A673 (cell line): ENCODE results near the gene TMEM217. TPM values are rescaled to one million over a fixed set of nuclear protein-coding genes. Genes with fewer than 3 reads are reported as not detected.
"Not testable (repeated sequence)": the region's sequence is repeated elsewhere in the genome, so short reads cannot be mapped to it uniquely, and the experiment has no call there.

Experiments used
- BruUV-seq: library from RNA; stranded (reverse); fragments of 400-500 nt; replicated peaks from 2 replicates; lab custom pipeline; 2021; lab: Mats Ljungman, UMichigan
- CTCF ChIA-PET: fragments of 300-600 bp; sonication (Branson Sonifier 250); formaldehyde crosslinking; loops from one replicate; lab custom pipeline; 2022; ENCODE audit warnings: antibody characterized with exemption; lab: Charles Lee
- POLR2A ChIA-PET: fragments of 300-600 bp; sonication (Branson Sonifier 250); formaldehyde crosslinking; loops from one replicate; lab custom pipeline; 2022; ENCODE audit warnings: antibody characterized with exemption; ENCODE audit not compliant: low non-redundant PET; lab: Charles Lee
- DNase-seq: peaks from one replicate; pipeline ENCODE4 v3.0.0-alpha.2; 2015; ENCODE audit warnings: low spot score
- H3K27ac ChIP-seq: fragments of 200-600 bp; sonication (generic); 2 replicates; pipeline ENCODE4 v1.5.1; 2016; ENCODE audit warnings: mixed run types, low read depth, mild to moderate bottlenecking, mixed read lengths, antibody characterized with exemption, low read length; ENCODE audit not compliant: poor library complexity, severe bottlenecking
- H3K27me3 ChIP-seq: fragments of 200-600 bp; sonication (generic); replicated peaks from 2 replicates; pipeline ENCODE4 v1.6.1; 2017; ENCODE audit warnings: mixed run types, low read depth, mild to moderate bottlenecking, mixed read lengths, antibody characterized with exemption, low read length; ENCODE audit not compliant: insufficient read depth, poor library complexity
- H3K36me3 ChIP-seq: fragments of 200-600 bp; sonication (generic); 2 replicates; pipeline ENCODE4 v1.6.1; 2016; ENCODE audit warnings: mixed run types, mild to moderate bottlenecking, mixed read lengths, antibody characterized with exemption, low read length; ENCODE audit not compliant: insufficient read depth, poor library complexity, severe bottlenecking
- H3K4me1 ChIP-seq: fragments of 200-600 bp; sonication (generic); 2 replicates; pipeline ENCODE4 v1.6.1; 2017; ENCODE audit warnings: mixed run types, mild to moderate bottlenecking, mixed read lengths, antibody characterized with exemption, low read length; ENCODE audit not compliant: insufficient read depth, poor library complexity, severe bottlenecking
- H3K4me3 ChIP-seq: fragments of 200-600 bp; sonication (generic); 2 replicates; pipeline ENCODE4 v1.5.1; 2016; ENCODE audit warnings: low read depth, mixed run types, mild to moderate bottlenecking, mixed read lengths, low read length; ENCODE audit not compliant: poor library complexity, severe bottlenecking
- H3K9me3 ChIP-seq: fragments of 200-600 bp; sonication (generic); 2 replicates; pipeline ENCODE4 v1.6.1; 2016; ENCODE audit warnings: mixed run types, low read depth, mild to moderate bottlenecking, mixed read lengths, antibody characterized with exemption, low read length; ENCODE audit not compliant: poor library complexity, severe bottlenecking
- EZH2 ChIP-seq: fragments of 200-600 bp; sonication (generic); IDR thresholded peaks from 2 replicates; pipeline ENCODE4 v1.6.1; 2017; ENCODE audit warnings: borderline replicate concordance, low read depth, mild to moderate bottlenecking, mixed read lengths, antibody characterized with exemption, low read length; ENCODE audit not compliant: poor library complexity, severe bottlenecking
- intact Hi-C: fragments of 100-400 bp; cut with micrococcal nuclease; formaldehyde crosslinking; loops from one replicate; pipeline ENCODE4 v1.10.0; 2022; ENCODE audit not compliant: unreplicated experiment
- total RNA-seq: library from RNA; stranded (reverse); gene quantifications from 2 replicates; pipeline ENCODE4 v1.2.3, GENCODE V29; 2021
- TF ChIP-seq, protein P1 (sequence below): fragments of 300-800, 200-600 bp; sonication (generic); conservative IDR thresholded peaks from 2 replicates; pipeline ENCODE4 v1.5.1; 2017; ENCODE audit warnings: low read depth, mild to moderate bottlenecking, antibody characterized with exemption, low read length, moderate library complexity, mixed read lengths

TMEM217 gene
- total RNA-seq, 1 experiment from 2014 or later, result 0.37 TPM

- DNase-seq, result no peak
- Histone ChIP-seq H3K27ac (no peak overlapping the region), H3K4me1 (no peaks in the 10 kb centered on the region), H3K4me3 (no peak overlapping the region), H3K9me3 (no peaks in the 10 kb centered on the region), H3K27me3 (no peaks in the 10 kb centered on the region), H3K36me3 (peaks cover 19% of the 10 kb centered on the region)
- ChIA-PET CTCF (no interaction called here), POLR2A (no interaction called here)
- intact Hi-C loops, result no loop called here
- TF ChIP-seq, protein P1, sequence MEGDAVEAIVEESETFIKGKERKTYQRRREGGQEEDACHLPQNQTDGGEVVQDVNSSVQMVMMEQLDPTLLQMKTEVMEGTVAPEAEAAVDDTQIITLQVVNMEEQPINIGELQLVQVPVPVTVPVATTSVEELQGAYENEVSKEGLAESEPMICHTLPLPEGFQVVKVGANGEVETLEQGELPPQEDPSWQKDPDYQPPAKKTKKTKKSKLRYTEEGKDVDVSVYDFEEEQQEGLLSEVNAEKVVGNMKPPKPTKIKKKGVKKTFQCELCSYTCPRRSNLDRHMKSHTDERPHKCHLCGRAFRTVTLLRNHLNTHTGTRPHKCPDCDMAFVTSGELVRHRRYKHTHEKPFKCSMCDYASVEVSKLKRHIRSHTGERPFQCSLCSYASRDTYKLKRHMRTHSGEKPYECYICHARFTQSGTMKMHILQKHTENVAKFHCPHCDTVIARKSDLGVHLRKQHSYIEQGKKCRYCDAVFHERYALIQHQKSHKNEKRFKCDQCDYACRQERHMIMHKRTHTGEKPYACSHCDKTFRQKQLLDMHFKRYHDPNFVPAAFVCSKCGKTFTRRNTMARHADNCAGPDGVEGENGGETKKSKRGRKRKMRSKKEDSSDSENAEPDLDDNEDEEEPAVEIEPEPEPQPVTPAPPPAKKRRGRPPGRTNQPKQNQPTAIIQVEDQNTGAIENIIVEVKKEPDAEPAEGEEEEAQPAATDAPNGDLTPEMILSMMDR, result no peak
- no peak for TF ChIP-seq EZH2
- BruUV-seq, result no TSS peak
Measured at GRCh38 chr6:37298958-37299357, 41.0 kb upstream of the TMEM217 start.

DNA sequence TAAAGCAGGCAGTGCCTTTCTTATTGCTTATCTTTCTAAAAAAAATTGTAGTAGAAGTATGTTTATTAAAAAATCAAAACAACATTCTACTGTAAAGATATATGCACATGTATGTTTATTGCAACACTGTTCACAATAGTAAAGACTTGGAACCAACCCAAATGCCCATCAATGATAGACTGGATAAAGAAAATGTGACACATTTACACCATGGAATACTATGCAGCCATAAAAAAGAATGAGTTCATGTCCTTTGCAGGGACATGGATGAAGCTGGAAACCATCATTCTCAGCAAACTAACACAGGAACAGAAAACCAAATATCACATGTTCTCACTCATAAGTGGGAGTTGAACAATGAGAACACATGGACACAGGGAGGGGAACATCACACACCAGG, 39.7 kb upstream of the TMEM217 start:
- POLR2A ChIA-PET, BruUV-seq: not testable (repeated sequence)

DNA sequence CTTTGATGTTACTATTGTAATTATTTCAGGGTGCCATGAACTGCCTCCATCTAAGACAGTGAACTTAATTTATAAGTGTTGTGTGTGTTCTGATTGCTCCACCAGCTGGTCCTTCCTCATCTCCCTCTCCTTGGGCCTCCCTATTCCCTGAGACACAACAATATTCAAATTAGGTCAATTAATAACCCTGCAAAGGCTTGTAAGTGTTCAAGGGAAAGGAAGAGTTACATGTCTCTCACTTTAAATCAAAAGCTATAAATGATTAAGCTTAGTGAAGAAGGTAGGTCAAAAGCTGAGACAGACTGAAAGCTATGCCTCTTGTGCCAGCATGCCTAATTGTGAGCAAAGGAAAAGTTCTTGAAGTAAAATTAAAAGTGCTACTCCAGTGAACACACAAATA, 35.5 kb upstream of the TMEM217 start:
- peaks cover 12% of the 10 kb centered on the region for H3K4me1 ChIP-seq
- DNase-seq, result no peak
- CTCF ChIA-PET, result no interaction called here
- no TSS peak for BruUV-seq
- no peak overlapping the region for H3K27ac ChIP-seq
- intact Hi-C loops, result no loop called here
- no peaks in the 10 kb centered on the region for H3K27me3 ChIP-seq
- H3K4me3 ChIP-seq, result no peak overlapping the region
- POLR2A ChIA-PET, result no interaction called here
- H3K36me3 ChIP-seq, result peaks cover 35% of the 10 kb centered on the region
- TF ChIP-seq, protein P1, result no peak
- no peak for TF ChIP-seq EZH2
- no peaks in the 10 kb centered on the region for H3K9me3 ChIP-seq

More for the DNA sequence above, 39.7 kb upstream of the TMEM217 start:
- DNase-seq, H3K4me1 ChIP-seq, intact Hi-C loops, CTCF ChIA-PET, H3K27ac ChIP-seq, H3K4me3 ChIP-seq, H3K27me3 ChIP-seq, H3K9me3 ChIP-seq: not testable (repeated sequence)
- H3K36me3 ChIP-seq, result peaks cover 19% of the 10 kb centered on the region

DNA sequence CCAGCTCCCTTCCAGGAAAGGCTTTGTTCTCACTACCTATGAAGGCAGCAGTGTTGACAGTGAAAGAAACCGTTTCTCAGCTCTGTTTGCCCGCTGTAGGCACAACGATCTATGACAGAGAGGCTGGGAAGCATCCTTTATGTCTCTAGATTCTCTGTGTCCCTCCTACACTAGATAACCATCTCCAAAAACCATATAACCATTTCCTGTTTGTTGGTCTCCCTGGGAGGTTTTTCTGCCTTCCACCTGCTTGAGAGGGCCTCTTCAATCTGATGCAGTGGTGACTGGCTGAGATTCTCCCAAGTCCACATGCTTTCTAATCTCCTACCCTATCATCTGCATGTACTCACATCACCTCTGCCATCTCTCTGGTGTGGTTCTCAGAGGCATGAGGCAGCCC, 32.0 kb upstream of the TMEM217 start:
- Histone ChIP-seq H3K4me3 (no peak overlapping the region), H3K36me3 (peaks cover 37% of the 10 kb centered on the region), H3K27ac (no peak overlapping the region), H3K27me3 (no peaks in the 10 kb centered on the region), H3K9me3 (no peaks in the 10 kb centered on the region), H3K4me1 (peaks cover 12% of the 10 kb centered on the region)
- no TSS peak for BruUV-seq
- POLR2A ChIA-PET, result no interaction called here
- no peak for TF ChIP-seq EZH2
- TF ChIP-seq, protein P1, result no peak
- DNase-seq, result peak; percentile 34
- intact Hi-C loops, result no loop called here
- CTCF ChIA-PET, result no interaction called here
